Thoracic aorta (tissue), 2 donors: Measurements from ENCODE around the gene CDADC1. TPM values are rescaled to one million over a fixed set of nuclear protein-coding genes. Genes with fewer than 3 reads are reported as not detected.

Experiments
- ATAC-seq: fragments of 150-250 bp; one replicate; pipeline ENCODE4 v1.8.0; 2017; ENCODE audit warnings: low read depth; ENCODE audit not compliant: insufficient number of reproducible peaks, low FRiP score
- DNase-seq: peaks from one replicate; pipeline ENCODE4 v3.0.0-alpha.2; 2020; ENCODE audit warnings: low spot score
- H3K27ac ChIP-seq, 2 donors: fragments of 200-600 bp; sonication (generic); 1 replicate in 1 of 2; 2 replicates in 1 of 2; pipeline ENCODE4 v1.5.1; 2016; ENCODE audit warnings: mild to moderate bottlenecking in 2 of 2, moderate library complexity in 2 of 2
- H3K27me3 ChIP-seq: fragments of 200-600 bp; sonication (generic); replicated peaks from 2 replicates; pipeline ENCODE4 v1.6.0; 2016; ENCODE audit warnings: mild to moderate bottlenecking; ENCODE audit not compliant: insufficient read depth
- H3K36me3 ChIP-seq: fragments of 200-600 bp; sonication (generic); one replicate; pipeline ENCODE4 v1.5.1; 2016
- H3K4me1 ChIP-seq, 2 donors: fragments of 200-600 bp; sonication (generic); 1 replicate in 1 of 2; 2 replicates in 1 of 2; pipeline versions ENCODE4 v1.5.1 to v1.6.0; 2016; ENCODE audit warnings: low read depth in 2 of 2, mild to moderate bottlenecking in 1 of 2; ENCODE audit not compliant: control insufficient read depth in 1 of 2
- H3K4me3 ChIP-seq: fragments of 200-600 bp; sonication (generic); 2 replicates; pipeline ENCODE4 v1.5.1; 2016; ENCODE audit warnings: mild to moderate bottlenecking
- H3K9me3 ChIP-seq: fragments of 200-600 bp; sonication (generic); 2 replicates; pipeline ENCODE4 v1.5.1; 2016
- total RNA-seq, 2 donors: library from RNA; depleted of rRNA; stranded (reverse); fragments of >200 nt; gene quantifications; one replicate each; pipeline versions ENCODE4 v1.1.0 to v1.2.3, GENCODE V29; 2016
- TF ChIP-seq, protein P1 (sequence below): fragments of 200-600 bp; sonication (generic); IDR thresholded peaks from one replicate; pipeline ENCODE4 v1.5.1; 2019; ENCODE audit warnings: antibody characterized with exemption

The CDADC1 gene
- total RNA-seq, 2 donors from 2014 or later: 12.8 to 18.5 TPM

DNA sequence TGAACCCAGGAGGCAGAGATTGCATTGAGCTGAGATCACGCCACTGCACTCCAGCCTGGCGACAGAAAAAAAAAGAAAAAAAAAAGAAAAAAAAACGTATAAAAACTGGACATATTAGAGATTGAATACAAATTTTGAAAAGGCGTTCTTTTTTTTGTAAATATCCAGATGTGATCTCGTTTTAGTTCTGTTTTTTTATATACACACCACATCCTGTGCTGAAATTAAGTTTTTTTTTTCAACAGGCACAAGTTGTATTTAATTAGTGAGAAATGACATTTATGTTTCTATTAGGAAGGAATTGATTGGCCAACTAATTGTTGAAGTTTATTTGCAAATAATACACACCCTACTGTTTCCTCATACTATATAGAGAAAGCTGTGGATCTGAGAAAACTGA is 3.6 kb downstream of the CDADC1 start:
- H3K36me3 ChIP-seq: peaks cover 9% of the 10 kb centered on the region
- no peak for ATAC-seq
- no peak overlapping the region for H3K27ac ChIP-seq
- no peaks in the 10 kb centered on the region for H3K9me3 ChIP-seq
- no peak overlapping the region for H3K4me3 ChIP-seq
- no peaks in the 10 kb centered on the region for H3K27me3 ChIP-seq
- peaks cover 10 to 21% of the 10 kb centered on the region in 2 donors for H3K4me1 ChIP-seq
- DNase-seq: no peak
- TF ChIP-seq, protein P1, sequence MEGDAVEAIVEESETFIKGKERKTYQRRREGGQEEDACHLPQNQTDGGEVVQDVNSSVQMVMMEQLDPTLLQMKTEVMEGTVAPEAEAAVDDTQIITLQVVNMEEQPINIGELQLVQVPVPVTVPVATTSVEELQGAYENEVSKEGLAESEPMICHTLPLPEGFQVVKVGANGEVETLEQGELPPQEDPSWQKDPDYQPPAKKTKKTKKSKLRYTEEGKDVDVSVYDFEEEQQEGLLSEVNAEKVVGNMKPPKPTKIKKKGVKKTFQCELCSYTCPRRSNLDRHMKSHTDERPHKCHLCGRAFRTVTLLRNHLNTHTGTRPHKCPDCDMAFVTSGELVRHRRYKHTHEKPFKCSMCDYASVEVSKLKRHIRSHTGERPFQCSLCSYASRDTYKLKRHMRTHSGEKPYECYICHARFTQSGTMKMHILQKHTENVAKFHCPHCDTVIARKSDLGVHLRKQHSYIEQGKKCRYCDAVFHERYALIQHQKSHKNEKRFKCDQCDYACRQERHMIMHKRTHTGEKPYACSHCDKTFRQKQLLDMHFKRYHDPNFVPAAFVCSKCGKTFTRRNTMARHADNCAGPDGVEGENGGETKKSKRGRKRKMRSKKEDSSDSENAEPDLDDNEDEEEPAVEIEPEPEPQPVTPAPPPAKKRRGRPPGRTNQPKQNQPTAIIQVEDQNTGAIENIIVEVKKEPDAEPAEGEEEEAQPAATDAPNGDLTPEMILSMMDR: no peak

DNA sequence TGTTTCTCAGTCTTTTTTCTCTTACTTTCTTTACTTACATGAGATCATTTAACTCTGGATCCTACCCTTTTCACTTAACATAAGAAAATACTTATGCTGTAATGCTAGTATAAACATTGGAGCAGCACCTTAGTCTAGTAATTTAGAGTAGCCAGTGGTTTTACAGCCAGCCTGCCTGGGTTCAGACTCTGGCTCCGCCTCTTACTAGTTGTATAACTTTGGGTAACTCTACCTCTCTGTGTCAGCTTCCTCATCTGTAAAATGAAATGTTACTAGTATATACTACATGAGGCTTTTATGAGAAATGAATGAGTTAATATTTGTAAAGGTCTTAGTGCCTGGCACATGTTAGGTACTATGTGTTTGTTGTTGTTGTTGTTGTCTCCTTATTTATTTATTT is 5.6 kb downstream of the CDADC1 start:
- H3K4me3 ChIP-seq: no peak overlapping the region
- ATAC-seq (no peak), DNase-seq (no peak)
- peaks cover 7 to 14% of the 10 kb centered on the region in 2 donors for H3K4me1 ChIP-seq
- H3K36me3 ChIP-seq: peaks cover 11% of the 10 kb centered on the region
- no peak overlapping the region for H3K27ac ChIP-seq
- TF ChIP-seq, protein P1: no peak
- no peaks in the 10 kb centered on the region for H3K27me3 ChIP-seq
- H3K9me3 ChIP-seq: no peaks in the 10 kb centered on the region

DNA sequence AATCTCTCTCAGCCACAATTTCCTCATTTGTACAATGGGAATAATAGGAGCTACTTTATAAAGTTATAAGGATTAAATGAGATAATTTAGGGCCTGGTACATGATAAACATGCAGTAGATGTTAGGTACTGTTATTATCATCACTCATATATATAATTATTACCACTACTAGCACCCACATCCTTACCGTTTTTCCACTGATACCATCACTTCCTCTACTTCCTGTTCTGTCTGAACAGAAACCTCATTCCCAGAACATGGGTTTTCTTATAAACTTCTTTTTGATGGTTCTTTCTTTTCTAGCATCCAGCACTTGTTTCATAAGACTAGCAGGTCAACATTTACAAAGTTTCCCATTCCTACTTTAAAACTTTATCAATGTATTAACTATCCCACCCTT is 6.3 kb downstream of the CDADC1 start:
- no peaks in the 10 kb centered on the region for H3K27me3 ChIP-seq
- H3K4me3 ChIP-seq: no peak overlapping the region
- ATAC-seq (no peak), DNase-seq (no peak)
- peaks cover 2 to 13% of the 10 kb centered on the region in 2 donors for H3K4me1 ChIP-seq
- TF ChIP-seq, protein P1: no peak
- no peaks in the 10 kb centered on the region for H3K9me3 ChIP-seq
- H3K36me3 ChIP-seq: peaks cover 11% of the 10 kb centered on the region
- H3K27ac ChIP-seq: no peak overlapping the region

DNA sequence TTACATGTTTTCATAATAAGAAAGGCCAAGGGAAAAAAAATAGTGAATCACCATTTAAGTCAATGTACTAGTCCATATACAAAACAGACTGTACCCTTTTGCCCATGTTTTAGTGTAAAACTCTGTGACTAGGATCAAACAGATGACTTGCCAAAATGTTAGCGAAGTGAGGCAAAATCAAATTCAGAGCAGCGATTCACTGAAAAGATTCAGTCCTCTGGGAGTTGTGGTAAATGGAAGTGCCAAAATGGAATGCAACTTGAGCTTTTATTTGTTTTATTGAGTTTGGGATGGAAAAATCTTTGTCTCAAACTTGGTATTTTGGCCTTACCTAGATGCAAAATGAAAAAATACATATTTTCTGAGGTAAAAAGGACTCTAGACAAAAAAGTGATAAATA is 9.1 kb downstream of the CDADC1 start:
- TF ChIP-seq, protein P1: no peak
- H3K4me1 ChIP-seq: peaks cover 0 to 4% of the 10 kb centered on the region in 2 donors
- no peak for DNase-seq
- peaks cover 26% of the 10 kb centered on the region for H3K36me3 ChIP-seq
- no peak overlapping the region for H3K27ac ChIP-seq
- no peaks in the 10 kb centered on the region for H3K9me3 ChIP-seq
- no peak for ATAC-seq
- H3K27me3 ChIP-seq: no peaks in the 10 kb centered on the region
- H3K4me3 ChIP-seq: no peak overlapping the region

DNA sequence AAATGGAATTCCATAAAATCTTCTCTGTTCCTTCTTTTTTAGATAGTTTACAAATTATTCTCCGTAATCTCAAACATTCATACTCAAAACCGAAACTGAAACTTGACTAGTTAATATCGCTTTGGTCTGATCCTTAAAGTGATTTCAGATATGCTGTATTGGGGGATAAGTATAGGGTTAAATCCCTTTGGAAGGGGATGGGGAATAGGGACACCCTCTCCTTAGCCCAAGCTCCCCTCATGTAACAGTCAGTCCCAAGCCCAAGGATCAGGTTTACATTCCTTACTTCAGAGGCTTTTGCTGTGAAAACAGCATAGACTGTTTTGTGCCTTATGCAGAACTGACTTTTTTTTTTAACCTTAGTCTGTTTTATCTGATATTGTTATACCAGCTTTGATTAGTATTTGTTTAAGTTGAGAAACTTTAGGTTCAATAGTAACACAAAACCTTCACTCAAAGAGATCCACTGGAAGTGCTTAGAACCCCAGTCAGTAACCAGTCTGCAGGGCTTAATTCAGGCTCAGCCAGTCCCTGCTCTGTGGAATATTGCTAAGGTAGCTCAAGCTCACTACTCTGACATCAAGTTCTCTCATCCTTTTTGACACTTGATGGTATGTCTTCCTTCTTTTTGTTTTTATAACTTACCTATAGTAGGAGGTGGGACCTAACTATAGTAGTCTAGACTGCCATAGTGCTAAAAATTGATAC is 10.5 kb downstream of the CDADC1 start:
- TF ChIP-seq, protein P1: no peak
- Histone ChIP-seq H3K36me3 (peaks cover 26% of the 10 kb centered on the region), H3K27ac (no peak overlapping the region)

More for the DNA sequence above, 10.5 kb downstream of the CDADC1 start:
- Histone ChIP-seq H3K4me3 (peak overlapping the region; percentile 43), H3K27me3 (no peaks in the 10 kb centered on the region), H3K9me3 (no peaks in the 10 kb centered on the region), H3K4me1 (no peaks in the 10 kb centered on the region)
- no peak for DNase-seq
- no peak for ATAC-seq
